ENCODE results near the gene WDR36. TPM values are rescaled to one million over a fixed set of nuclear protein-coding genes. Genes with fewer than 3 reads are reported as not detected.
A peak's percentile ranks its signal among the peaks of the same experiment; 100 is the strongest.

The WDR36 gene
- polyA plus RNA-seq, 3 donors: 7.2 to 8.7 (median 8.2) TPM

GRCh38 chr5:111132731-111133435, 40.7 kb downstream of the WDR36 start:
- Mint-ChIP-seq H3K36me3 (peaks cover 13 to 15% of the 10 kb centered on the region in 2 donors), H3K27ac (peak overlapping the region in 1 of 7 donors; percentile 45), H3K9me3 (peaks cover 0 to 3% (median 0%) of the 10 kb centered on the region in 7 donors), H3K4me3 (no peak overlapping the region), H3K4me1 (peaks cover 1% of the 10 kb centered on the region), H3K27me3 (ENCODE audit: low read depth in 3 of 3) (peaks cover 0 to 4% (median 2%) of the 10 kb centered on the region in 3 donors)
- H3K36me3 ChIP-seq (replicated peaks in 1 of 2; ENCODE audit: control insufficient read depth in 1 of 2, insufficient read depth in 2 of 2, low read length in 2 of 2): peaks cover 3 to 10% of the 10 kb centered on the region in 2 donors
- no peak overlapping the region for H2AFZ ChIP-seq (ENCODE audit: insufficient read depth, low read depth, low read length, poor library complexity, severe bottlenecking)
- no peak for DNase-seq
- intact Hi-C loops (cut with micrococcal nuclease): no loop called here
- H3K79me2 ChIP-seq (ENCODE audit: insufficient read depth, low read length): no peaks in the 10 kb centered on the region
- H3K9me3 ChIP-seq (replicated peaks in 1 of 2; ENCODE audit: control insufficient read depth in 1 of 2, insufficient read depth in 1 of 2, low read length in 2 of 2): no peaks in the 10 kb centered on the region
- no peak for TF ChIP-seq CTCF (IDR thresholded peaks at IDR 0.05)
- no peak overlapping the region for H3K4me2 ChIP-seq (replicated peaks; ENCODE audit: extremely low read depth, low read length, poor library complexity, severe bottlenecking)
- no CpG with 5 or more reads among the region's 1 CpG for WGBS (ENCODE audit: insufficient coverage)
- peaks cover 0 to 2% of the 10 kb centered on the region in 2 donors for H3K4me1 ChIP-seq (ENCODE audit: control insufficient read depth in 1 of 2, insufficient read depth in 2 of 2, low read length in 2 of 2)
- H3K4me3 ChIP-seq (replicated peaks in 1 of 3; ENCODE audit: low read depth in 2 of 3, low read length in 3 of 3): no peak overlapping the region
- no peaks in the 10 kb centered on the region for H3K27me3 ChIP-seq (ENCODE audit: control insufficient read depth in 2 of 2, insufficient read depth in 2 of 2, low read length in 2 of 2)
- H4K20me1 ChIP-seq (ENCODE audit: insufficient read depth, low read length): no peaks in the 10 kb centered on the region
- H3K27ac ChIP-seq (ENCODE audit: low read depth in 1 of 2, low read length in 2 of 2): no peak overlapping the region
- H3K9ac ChIP-seq (ENCODE audit: insufficient read depth, low read length, poor library complexity, severe bottlenecking): no peak overlapping the region

DNA sequence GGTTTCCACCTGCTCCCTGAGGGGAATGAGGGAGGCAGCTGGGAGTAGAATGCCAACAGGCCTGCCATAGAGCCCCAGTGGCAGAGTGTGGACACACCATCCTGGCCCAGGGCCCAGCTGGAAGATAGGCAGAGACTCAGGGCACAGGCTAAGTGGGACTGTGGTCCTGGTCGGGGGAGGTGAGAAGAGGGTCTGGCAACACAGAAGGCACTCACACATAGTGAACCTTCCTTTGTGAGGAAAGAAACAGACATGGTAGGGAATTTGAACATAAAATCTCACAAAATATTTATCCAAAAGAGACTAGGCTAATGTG, 41.2 kb downstream of the WDR36 start:
- no peaks in the 10 kb centered on the region for H4K20me1 ChIP-seq (ENCODE audit: insufficient read depth, low read length)
- H3K4me2 ChIP-seq (replicated peaks; ENCODE audit: extremely low read depth, low read length, poor library complexity, severe bottlenecking): no peak overlapping the region
- H3K27me3 ChIP-seq (ENCODE audit: control insufficient read depth in 2 of 2, insufficient read depth in 2 of 2, low read length in 2 of 2): no peaks in the 10 kb centered on the region
- H3K9me3 ChIP-seq (replicated peaks in 1 of 2; ENCODE audit: control insufficient read depth in 1 of 2, insufficient read depth in 1 of 2, low read length in 2 of 2): no peaks in the 10 kb centered on the region
- H3K27ac ChIP-seq (ENCODE audit: low read depth in 1 of 2, low read length in 2 of 2): no peak overlapping the region
- Mint-ChIP-seq H3K4me1 (peaks cover 4% of the 10 kb centered on the region), H3K9me3 (peaks cover 0 to 3% (median 0%) of the 10 kb centered on the region in 7 donors), H3K4me3 (no peak overlapping the region), H3K27ac (no peak overlapping the region), H3K36me3 (peaks cover 12 to 13% of the 10 kb centered on the region in 2 donors), H3K27me3 (ENCODE audit: low read depth in 3 of 3) (peaks cover 0 to 4% (median 2%) of the 10 kb centered on the region in 3 donors)
- TF ChIP-seq CTCF (IDR thresholded peaks at IDR 0.05): no peak
- intact Hi-C loops (cut with micrococcal nuclease): no loop called here
- peaks cover 0 to 3% of the 10 kb centered on the region in 2 donors for H3K4me1 ChIP-seq (ENCODE audit: control insufficient read depth in 1 of 2, insufficient read depth in 2 of 2, low read length in 2 of 2)
- H3K79me2 ChIP-seq (ENCODE audit: insufficient read depth, low read length): no peaks in the 10 kb centered on the region
- DNase-seq: no peak
- no peak overlapping the region for H2AFZ ChIP-seq (ENCODE audit: insufficient read depth, low read depth, low read length, poor library complexity, severe bottlenecking)
- no peak overlapping the region for H3K9ac ChIP-seq (ENCODE audit: insufficient read depth, low read length, poor library complexity, severe bottlenecking)
- no peak overlapping the region for H3K4me3 ChIP-seq (replicated peaks in 1 of 3; ENCODE audit: low read depth in 2 of 3, low read length in 3 of 3)
- H3K36me3 ChIP-seq (replicated peaks in 1 of 2; ENCODE audit: control insufficient read depth in 1 of 2, insufficient read depth in 2 of 2, low read length in 2 of 2): peaks cover 0 to 5% of the 10 kb centered on the region in 2 donors
- WGBS (ENCODE audit: insufficient coverage): no CpG with 5 or more reads among the region's 1 CpG

Data from CD14-positive monocyte (primary cell).